Skeletal muscle tissue (tissue), 2 donors: ENCODE results near the gene ANKRD53. TPM values are rescaled to one million over a fixed set of nuclear protein-coding genes. Genes with fewer than 3 reads are reported as not detected.

ENCODE experiments used
- small RNA-seq: library from RNA; depleted of rRNA; stranded (forward); fragments of <200 nt; gene quantifications from one replicate; pipeline ENCODE3, GENCODE V24; 2014
- total RNA-seq: library from RNA; depleted of rRNA; stranded (reverse); fragments of >200 nt; gene quantifications from one replicate; pipeline ENCODE4 v1.2.3, GENCODE V29; 2014

The ANKRD53 gene
- total RNA-seq, 1 donor from 2014 or later: 0.52 TPM

Small RNAs within 50 kb of the gene (small RNA-seq; reads per million reads assigned to genes)
- gene RN7SL160P: not detected

Other genes with a start within 250 kb of the ANKRD53 start
- 2.6 TPM for gene ADD2, start 210.4 kb upstream of the ANKRD53 start, total RNA-seq
- not detected for gene FIGLA, start 188.0 kb upstream of the ANKRD53 start, total RNA-seq
- gene CLEC4F, start 158.0 kb upstream of the ANKRD53 start, total RNA-seq: not detected
- gene CD207, start 142.8 kb upstream of the ANKRD53 start, total RNA-seq: under 0.01 TPM
- 1.0 TPM for gene VAX2, start 78.1 kb upstream of the ANKRD53 start, total RNA-seq
- gene ATP6V1B1, start 42.7 kb upstream of the ANKRD53 start, total RNA-seq: 1.6 TPM
- 11.0 TPM for gene TEX261, start 16.2 kb downstream of the ANKRD53 start, total RNA-seq
- 35.0 TPM for gene NAGK, start 90.0 kb downstream of the ANKRD53 start, total RNA-seq
- gene MCEE, start 151.6 kb downstream of the ANKRD53 start, total RNA-seq: 15.7 TPM
- gene MPHOSPH10, start 152.0 kb downstream of the ANKRD53 start, total RNA-seq: 7.8 TPM
- 5.7 TPM for gene PAIP2B, start 248.5 kb downstream of the ANKRD53 start, total RNA-seq